WTC11 (cell line): Measurements from ENCODE around the gene MSI2. TPM values are rescaled to one million over a fixed set of nuclear protein-coding genes. Genes with fewer than 3 reads are reported as not detected.

Experiments used
- ATAC-seq: fragments of 200-7000 bp; cut with Tn5 transposase; 2 replicates; pipeline ENCODE4 v1.10.0; 2021; ENCODE audit warnings: mild to moderate bottlenecking, moderate library complexity
- CTCF ChIA-PET: fragments of 300-600 bp; sonication (Branson Sonifier 250); formaldehyde crosslinking; loops from one replicate; lab custom pipeline; 2021; ENCODE audit warnings: antibody characterized with exemption; lab: Charles Lee
- POLR2A ChIA-PET: fragments of 350-600 bp; sonication (Branson Sonifier 250); formaldehyde crosslinking; loops from one replicate; lab custom pipeline; 2021; ENCODE audit warnings: antibody characterized with exemption; lab: Charles Lee
- DNase-seq: peaks from one replicate; pipeline ENCODE4 v3.0.0; 2021; ENCODE audit warnings: low spot score
- H3K27ac Mint-ChIP-seq: 2 replicates; pipeline ENCODE4 v1.8.0; 2021; ENCODE audit warnings: mixed read lengths
- H3K27me3 Mint-ChIP-seq: 2 replicates; pipeline ENCODE4 v1.8.0; 2021; ENCODE audit warnings: low read depth, mild to moderate bottlenecking, moderate library complexity, mixed read lengths
- H3K36me3 Mint-ChIP-seq: 2 replicates; pipeline ENCODE4 v1.8.0; 2021; ENCODE audit warnings: mixed read lengths
- H3K4me1 Mint-ChIP-seq: 2 replicates; pipeline ENCODE4 v1.8.0; 2022; ENCODE audit warnings: mixed read lengths
- H3K4me3 Mint-ChIP-seq: 2 replicates; pipeline ENCODE4 v1.8.0; 2021; ENCODE audit warnings: mild to moderate bottlenecking, moderate library complexity, mixed read lengths
- H3K9me3 Mint-ChIP-seq: 2 replicates; pipeline ENCODE4 v1.8.0; 2021; ENCODE audit warnings: mixed read lengths
- ARID4B ChIP-seq: sonication (generic); formaldehyde crosslinking; IDR thresholded peaks from 2 replicates; pipeline ENCODE4 v1.8.0; 2023; ENCODE audit warnings: missing genetic modification reagents, mild to moderate bottlenecking, borderline replicate concordance
- ATF6 ChIP-seq: sonication (generic); formaldehyde crosslinking; IDR thresholded peaks from 2 replicates; pipeline ENCODE4 v1.8.1; 2023; ENCODE audit warnings: mild to moderate bottlenecking, missing genetic modification reagents
- E2F4 ChIP-seq: sonication (generic); formaldehyde crosslinking; IDR thresholded peaks from 2 replicates; pipeline ENCODE4 v1.8.1; 2022; ENCODE audit warnings: low read depth, mild to moderate bottlenecking, moderate library complexity, missing genetic modification reagents, borderline replicate concordance
- FOXP1 ChIP-seq: sonication (generic); formaldehyde crosslinking; IDR thresholded peaks from 2 replicates; pipeline ENCODE4 v1.8.0; 2022; ENCODE audit warnings: missing genetic modification reagents, mild to moderate bottlenecking, moderate library complexity, borderline replicate concordance
- GRHL2 ChIP-seq: fragments of 250-450 bp; sonication (Bioruptor Pico); IDR thresholded peaks from 2 replicates; pipeline ENCODE4 v1.8.0; 2022; ENCODE audit warnings: mild to moderate bottlenecking, moderate library complexity; ENCODE audit not compliant: insufficient replicate concordance, severe bottlenecking
- HMGXB4 ChIP-seq: sonication (generic); formaldehyde crosslinking; IDR thresholded peaks from 2 replicates; pipeline ENCODE4 v1.8.1; 2023; ENCODE audit warnings: mild to moderate bottlenecking, moderate library complexity, missing genetic modification reagents
- NR3C1 ChIP-seq: sonication (generic); formaldehyde crosslinking; conservative IDR thresholded peaks from 2 replicates; pipeline ENCODE4 v1.8.1; 2023; ENCODE audit warnings: low read depth, mild to moderate bottlenecking, missing genetic modification reagents
- OVOL2 ChIP-seq: fragments of 250-450 bp; sonication (Bioruptor Pico); IDR thresholded peaks from 2 replicates; pipeline ENCODE4 v1.9.0; 2021; ENCODE audit warnings: mild to moderate bottlenecking, borderline replicate concordance
- PRRX2 ChIP-seq: fragments of 250-450 bp; sonication (Bioruptor Pico); IDR thresholded peaks from 2 replicates; pipeline ENCODE4 v1.8.0; 2021; ENCODE audit warnings: mild to moderate bottlenecking
- RORB ChIP-seq: fragments of 250-450 bp; sonication (Bioruptor Pico); IDR thresholded peaks from 2 replicates; pipeline ENCODE4 v1.9.0; 2021; ENCODE audit warnings: mild to moderate bottlenecking
- ZNF138 ChIP-seq: sonication (generic); formaldehyde crosslinking; conservative IDR thresholded peaks from 2 replicates; pipeline ENCODE4 v1.8.1; 2022; ENCODE audit warnings: mild to moderate bottlenecking, moderate library complexity, missing genetic modification reagents
- ZNF232 ChIP-seq: sonication (generic); formaldehyde crosslinking; IDR thresholded peaks from 2 replicates; pipeline ENCODE4 v1.8.0; 2022; ENCODE audit warnings: mild to moderate bottlenecking, missing genetic modification reagents
- ZNF512 ChIP-seq: sonication (generic); formaldehyde crosslinking; IDR thresholded peaks from 2 replicates; pipeline ENCODE4 v1.8.1; 2022; ENCODE audit warnings: missing genetic modification reagents, borderline replicate concordance
- ZNF532 ChIP-seq: fragments of 250-450 bp; sonication (Bioruptor Pico); IDR thresholded peaks from 2 replicates; pipeline ENCODE4 v1.9.0; 2021; ENCODE audit warnings: mild to moderate bottlenecking, borderline replicate concordance
- ZNF671 ChIP-seq: fragments of 250-450 bp; sonication (Bioruptor Pico); IDR thresholded peaks from 2 replicates; pipeline ENCODE4 v1.8.0; 2021; ENCODE audit warnings: mild to moderate bottlenecking
- total RNA-seq: library from RNA; stranded (reverse); gene quantifications from 3 replicates; pipeline ENCODE4 v1.2.3, GENCODE V29; 2021
- TF ChIP-seq, protein P1 (sequence below): sonication (generic); formaldehyde crosslinking; IDR thresholded peaks from 2 replicates; pipeline ENCODE4 v1.8.0; 2022; ENCODE audit warnings: mild to moderate bottlenecking, missing genetic modification reagents

MSI2 gene
- total RNA-seq, 1 experiment from 2014 or later, result 82.1 TPM

DNA sequence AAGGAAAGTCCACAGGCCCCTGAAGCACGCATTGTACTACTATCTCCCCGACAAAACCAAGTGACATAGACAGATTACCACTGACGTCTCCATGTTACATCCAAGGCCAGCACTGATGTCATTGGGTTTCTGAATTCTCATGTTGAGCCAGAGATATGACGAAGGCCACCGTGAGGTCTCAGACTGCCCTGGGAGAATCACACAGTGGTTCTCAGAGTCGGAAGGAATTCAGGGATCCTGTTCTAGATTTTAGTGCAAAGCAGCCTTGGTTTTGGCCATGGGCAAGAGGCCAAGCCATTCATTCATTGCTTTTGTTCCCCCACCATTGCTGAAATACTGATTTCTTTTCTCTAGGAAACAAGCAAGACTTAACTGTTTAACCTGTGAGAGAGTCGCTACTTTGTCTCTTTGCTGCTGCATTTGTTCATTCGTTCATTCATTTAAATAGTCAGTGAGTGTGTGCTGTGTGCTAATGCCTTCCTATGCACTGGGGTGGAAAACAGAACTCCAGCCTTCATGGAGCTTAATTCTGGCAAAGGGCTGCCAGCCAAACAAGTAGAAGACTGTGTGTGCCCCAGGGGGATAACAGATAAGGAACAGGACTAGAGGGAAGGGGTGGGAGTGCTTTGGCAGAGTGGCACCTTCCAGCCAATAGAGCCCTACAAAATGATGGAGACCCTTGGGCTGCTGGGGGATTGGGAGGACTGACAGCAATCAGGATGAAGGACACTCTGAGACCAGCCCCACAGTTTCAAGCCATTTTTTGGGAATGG is 222.3 kb downstream of the MSI2 start:
- DNase-seq, result no peak
- no peak overlapping the region for H3K27ac Mint-ChIP-seq
- no peaks in the 10 kb centered on the region for H3K9me3 Mint-ChIP-seq
- no peak for ATAC-seq
- no peaks in the 10 kb centered on the region for H3K36me3 Mint-ChIP-seq
- H3K4me1 Mint-ChIP-seq, result peaks cover 44% of the 10 kb centered on the region
- TF ChIP-seq NR3C1 (CRISPR knock-in tag) (no peak), ZNF138 (CRISPR knock-in tag) (no peak), E2F4 (no peak), ARID4B (CRISPR knock-in tag) (no peak), ZNF671 (CRISPR knock-in tag) (no peak), ZNF532 (CRISPR knock-in tag) (no peak), HMGXB4 (no peak)
- TF ChIP-seq, protein P1, sequence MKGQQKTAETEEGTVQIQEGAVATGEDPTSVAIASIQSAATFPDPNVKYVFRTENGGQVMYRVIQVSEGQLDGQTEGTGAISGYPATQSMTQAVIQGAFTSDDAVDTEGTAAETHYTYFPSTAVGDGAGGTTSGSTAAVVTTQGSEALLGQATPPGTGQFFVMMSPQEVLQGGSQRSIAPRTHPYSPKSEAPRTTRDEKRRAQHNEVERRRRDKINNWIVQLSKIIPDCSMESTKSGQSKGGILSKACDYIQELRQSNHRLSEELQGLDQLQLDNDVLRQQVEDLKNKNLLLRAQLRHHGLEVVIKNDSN (CRISPR knock-in tag), result no peak
- no peaks in the 10 kb centered on the region for H3K27me3 Mint-ChIP-seq
- ChIA-PET POLR2A (no interaction called here), CTCF (no interaction called here)
- H3K4me3 Mint-ChIP-seq, result no peak overlapping the region

DNA sequence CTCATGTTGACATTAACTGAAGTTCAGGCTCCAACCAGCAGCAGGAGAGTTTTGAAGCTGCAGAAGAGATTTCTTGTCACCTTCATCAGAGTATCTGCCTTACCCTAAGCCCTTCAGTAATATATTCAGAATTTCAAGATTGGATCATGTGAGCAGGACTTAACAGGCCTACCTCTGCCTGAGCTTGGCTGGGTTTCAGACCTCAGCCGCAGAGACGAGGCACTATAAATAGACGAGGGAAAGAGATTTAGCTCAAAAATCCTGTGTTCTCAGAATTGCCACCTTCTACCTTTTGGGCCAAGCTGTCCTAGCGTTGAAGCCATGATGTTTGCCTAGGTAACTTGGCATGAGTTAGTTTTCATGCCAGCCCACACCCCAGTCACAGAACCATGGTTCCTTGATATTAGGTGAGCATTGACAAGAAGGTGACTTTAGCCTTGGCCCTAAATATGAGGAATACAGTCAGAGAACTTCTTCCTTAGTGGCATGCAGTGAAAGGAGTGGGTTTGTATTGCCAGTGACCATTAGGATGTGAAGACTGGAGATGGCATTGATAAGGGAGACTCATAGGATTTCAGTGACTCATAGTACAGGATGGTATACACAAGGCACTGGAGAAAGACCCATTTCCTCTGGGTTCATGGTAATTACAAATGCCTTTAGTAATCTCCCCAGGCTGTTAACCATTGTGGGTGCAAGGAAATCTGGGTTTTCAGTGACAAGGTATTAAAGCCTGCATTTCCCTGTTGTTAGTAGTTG is 224.3 kb downstream of the MSI2 start:
- CTCF ChIA-PET, result interaction anchor here (0.9 to 1.2 kb wide), 2 partner anchors 9 to 35 kb away, joined by 3 to 4 read pairs; no protein-coding TSS in a partner anchor
- POLR2A ChIA-PET, result no interaction called here
- no peaks in the 10 kb centered on the region for H3K36me3 Mint-ChIP-seq
- no peak for DNase-seq
- peaks cover 41% of the 10 kb centered on the region for H3K4me1 Mint-ChIP-seq
- ATAC-seq, result no peak
- no peaks in the 10 kb centered on the region for H3K9me3 Mint-ChIP-seq
- no peaks in the 10 kb centered on the region for H3K27me3 Mint-ChIP-seq
- no peak overlapping the region for H3K4me3 Mint-ChIP-seq
- no peak overlapping the region for H3K27ac Mint-ChIP-seq
- no peak for TF ChIP-seq PRRX2
- no peak for TF ChIP-seq RORB (CRISPR knock-in tag)
- no peak for TF ChIP-seq OVOL2
- TF ChIP-seq GRHL2 (CRISPR knock-in tag), result no peak
- no peak for TF ChIP-seq ZNF512
- TF ChIP-seq NR3C1 (CRISPR knock-in tag), result no peak
- no peak for TF ChIP-seq FOXP1
- TF ChIP-seq ATF6 (CRISPR knock-in tag), result no peak
- TF ChIP-seq ZNF232 (CRISPR knock-in tag), result no peak
